Right lobe of liver (tissue), 6 donors: ENCODE results near the gene VARS1. TPM values are rescaled to one million over a fixed set of nuclear protein-coding genes. Genes with fewer than 3 reads are reported as not detected.
"Not testable (repeated sequence)": the region's sequence is repeated elsewhere in the genome, so short reads cannot be mapped to it uniquely, and the experiment has no call there.

Experiments used
- ATAC-seq, 4 donors: fragments of 200-7000 bp; cut with Tn5 transposase; one replicate each; pipeline ENCODE4 v1.9.1; 2020; ENCODE audit warnings: mild to moderate bottlenecking in 4 of 4, moderate library complexity in 4 of 4
- DNase-seq, 3 donors: peaks; one replicate each; pipeline ENCODE4 v3.0.0-alpha.2; 2020
- H3K27ac ChIP-seq, 3 donors: fragments of 200-600 bp; one replicate each; pipeline ENCODE4 v1.8.0; 2022
- H3K27me3 ChIP-seq, 2 donors: fragments of 200-600 bp; one replicate each; pipeline ENCODE4 v1.8.0; 2022
- H3K36me3 ChIP-seq, 4 donors: fragments of 200-600 bp; sonication (generic) in 1 of 4; one replicate each; pipeline versions ENCODE4 v1.5.1 to v1.8.0; 2017 to 2022; ENCODE audit warnings: control low read depth in 1 of 4
- H3K4me1 ChIP-seq, 4 donors: fragments of 200-600 bp; sonication (generic) in 1 of 4; one replicate each; pipeline versions ENCODE4 v1.5.1 to v1.8.0; 2017 to 2022; ENCODE audit warnings: control low read depth in 1 of 4
- H3K4me3 ChIP-seq, 3 donors: fragments of 200-600 bp; one replicate each; pipeline ENCODE4 v1.8.0; 2022
- H3K9me3 ChIP-seq, 4 donors: fragments of 200-600 bp; sonication (generic) in 1 of 4; one replicate each; pipeline versions ENCODE4 v1.5.1 to v1.8.0; 2017 to 2022; ENCODE audit warnings: control low read depth in 1 of 4
- CTCF ChIP-seq, 4 donors: fragments of 200-600 bp in 3 of 4; fragments of 450-650 bp in 1 of 4; IDR thresholded peaks; one replicate each; pipeline versions ENCODE4 v1.5.1 to v1.8.0; 2016 to 2022; ENCODE audit warnings: antibody characterized with exemption in 4 of 4, mild to moderate bottlenecking in 2 of 4
- POLR2A ChIP-seq: fragments of 450-650 bp; IDR thresholded peaks from one replicate; pipeline ENCODE4 v1.6.1; 2017; ENCODE audit warnings: antibody characterized with exemption, mild to moderate bottlenecking
- WGBS: methylation state at CpG from one replicate; pipeline ENCODE4 v1.1.6; 2018; ENCODE audit warnings: low coverage, low lambda C conversion rate; ENCODE audit not compliant: insufficient coverage; ENCODE audit errors: missing lambda C conversion rate; 5-methylcytosine and 5-hydroxymethylcytosine counted together
- intact Hi-C, 2 donors: fragments of 100-400 bp; cut with DNase I; formaldehyde crosslinking; loops; one replicate each; pipeline versions ENCODE4 v1.11.2 to v1.14.1; 2022
- total RNA-seq, 6 experiments: library from RNA; depleted of rRNA in 2 of 6; stranded (reverse); fragments of >200 nt in 2 of 6; fragmentation: NEBNext Ultra II Directional in 3 of 6; extraction: Animal tissue kit (Norgen Biotek cat#: 25700) in 3 of 6; gene quantifications; one replicate each; pipeline versions ENCODE4 v1.1.0 to v1.2.4, GENCODE V29; 2016 to 2023
- donor health status: DM: no; HTN: yes; CAD: no.
- donor health status: DM: no; HTN: no; CAD: no.
- donor health status: DM: no; HTN: no; CAD: no.
- donor health status: DM: no; HTN: yes; CAD: no.
- donor health status: DM: no; HTN: yes; CAD: no.

VARS1 gene
- total RNA-seq, 6 experiments from 2014 or later: 31.0 to 58.1 (median 41.0) TPM

GRCh38 chr6:31794294-31794865, 1.2 kb downstream of the VARS1 start:
- ATAC-seq (no peak), DNase-seq (no peak)
- H3K27me3 ChIP-seq: no peaks in the 10 kb centered on the region
- no peaks in the 10 kb centered on the region for H3K9me3 ChIP-seq
- peak overlapping the region; percentile 92 to 99 (median 94) for H3K27ac ChIP-seq
- peaks cover 0 to 17% (median 4%) of the 10 kb centered on the region in 4 donors for H3K4me1 ChIP-seq
- peak overlapping the region; percentile 80 to 97 (median 90) for H3K4me3 ChIP-seq
- TF ChIP-seq CTCF (IDR thresholded peaks at IDR 0.05) (no peak), POLR2A (no peak)
- H3K36me3 ChIP-seq: peaks cover 0 to 2% (median 0%) of the 10 kb centered on the region in 4 donors
- intact Hi-C loops: no loop called here
- 23% methylated on average over 7 of the region's 7 CpGs for WGBS

- H3K4me1 ChIP-seq: peaks cover 0 to 17% (median 4%) of the 10 kb centered on the region in 4 donors
- 90% methylated on average over 6 of the region's 6 CpGs for WGBS
- ATAC-seq, H3K4me3 ChIP-seq, H3K27ac ChIP-seq, H3K27me3 ChIP-seq, H3K36me3 ChIP-seq, H3K9me3 ChIP-seq, intact Hi-C loops: not testable (repeated sequence)
- peak in 1 of 3 donors; percentile 7 for DNase-seq
These were observed 1.7 kb downstream of the VARS1 start for GRCh38 chr6:31793927-31794245.

GRCh38 chr6:31792761-31793171, 2.8 kb downstream of the VARS1 start:
- intact Hi-C loops: no loop called here
- ATAC-seq (no peak), DNase-seq (peak in 1 of 3 donors; percentile 27)
- Histone ChIP-seq H3K27me3 (no peaks in the 10 kb centered on the region), H3K4me3 (no peak overlapping the region), H3K36me3 (peaks cover 0 to 3% (median 0%) of the 10 kb centered on the region in 4 donors), H3K4me1 (peaks cover 0 to 17% (median 4%) of the 10 kb centered on the region in 4 donors), H3K9me3 (no peaks in the 10 kb centered on the region), H3K27ac (no peak overlapping the region)
- WGBS: 84% methylated on average over 8 of the region's 12 CpGs
- no peak for TF ChIP-seq CTCF (IDR thresholded peaks at IDR 0.05)
- TF ChIP-seq POLR2A: no peak

- Histone ChIP-seq H3K27ac (no peak overlapping the region), H3K36me3 (peaks cover 0 to 3% (median 0%) of the 10 kb centered on the region in 4 donors), H3K27me3 (no peaks in the 10 kb centered on the region), H3K4me1 (peaks cover 0 to 17% (median 4%) of the 10 kb centered on the region in 4 donors), H3K9me3 (no peaks in the 10 kb centered on the region), H3K4me3 (no peak overlapping the region)
- intact Hi-C loops: no loop called here
- TF ChIP-seq POLR2A (no peak), CTCF (IDR thresholded peaks at IDR 0.05) (no peak)
- no peak for ATAC-seq
- no CpG with 5 or more reads among the region's 3 CpGs for WGBS
- peak in 1 of 3 donors; percentile 16 for DNase-seq
These were observed 3.5 kb downstream of the VARS1 start for GRCh38 chr6:31792090-31792374.

GRCh38 chr6:31791324-31792089, 4.0 kb downstream of the VARS1 start:
- TF ChIP-seq POLR2A (no peak), CTCF (IDR thresholded peaks at IDR 0.05) (peak; percentile 36 to 58 (median 56))
- Histone ChIP-seq H3K4me1 (peaks cover 0 to 17% (median 4%) of the 10 kb centered on the region in 4 donors), H3K27me3 (no peaks in the 10 kb centered on the region), H3K4me3 (no peak overlapping the region), H3K36me3 (peaks cover 0 to 3% (median 0%) of the 10 kb centered on the region in 4 donors), H3K9me3 (no peaks in the 10 kb centered on the region), H3K27ac (no peak overlapping the region)
- WGBS: 54% methylated on average over 5 of the region's 12 CpGs
- intact Hi-C loops: no loop called here
- DNase-seq (peak in 1 of 3 donors; percentile 37), ATAC-seq (peak in 3 of 4 donors; percentile 22 to 26 (median 26))
